H1 (cell line): ENCODE data around the gene PANX1. TPM values are rescaled to one million over a fixed set of nuclear protein-coding genes. Genes with fewer than 3 reads are reported as not detected.

Experiments used
- CTCF ChIA-PET: fragments of 300-600 bp; sonication (Branson Sonifier 250); formaldehyde crosslinking; loops from one replicate; lab custom pipeline; 2021; ENCODE audit not compliant: partially characterized antibody; lab: Charles Lee
- POLR2A ChIA-PET: fragments of 300-600 bp; sonication (Branson Sonifier 250); formaldehyde crosslinking; loops from one replicate; lab custom pipeline; 2021; ENCODE audit warnings: inconsistent platforms; ENCODE audit not compliant: partially characterized antibody; lab: Charles Lee
- DNase-seq, 2 experiments: peaks; one replicate each; pipeline versions ENCODE4 v3.0.0 to v3.0.0-alpha.2; 2010 to 2022; ENCODE audit warnings: low spot score in 2 of 2, low read depth in 1 of 2, mixed read lengths in 1 of 2
- FAIRE-seq: peaks from 2 replicates; lab custom pipeline; 2011; peaks lifted over from hg19 to GRCh38; lab: Jason Lieb, UNC
- H2AFZ ChIP-seq: 2 replicates; pipeline ENCODE4 v1.8.1; 2012; ENCODE audit warnings: low read length, inconsistent platforms
- H2AK5ac ChIP-seq: 2 replicates; pipeline ENCODE4 v1.6.1; 2013; ENCODE audit warnings: low read depth, low read length
- H2BK120ac ChIP-seq: replicated peaks from 2 replicates; pipeline ENCODE3; 2013; ENCODE audit warnings: low read depth, low read length, inconsistent platforms
- H2BK12ac ChIP-seq: 2 replicates; pipeline ENCODE4 v1.6.1; 2013; ENCODE audit warnings: low read depth, low read length
- H2BK15ac ChIP-seq: 2 replicates; pipeline ENCODE4 v1.6.1; 2013; ENCODE audit warnings: low read length
- H2BK20ac ChIP-seq: 2 replicates; pipeline ENCODE4 v1.6.1; 2013; ENCODE audit warnings: low read length
- H2BK5ac ChIP-seq: 2 replicates; pipeline ENCODE4 v1.6.1; 2013; ENCODE audit warnings: low read depth, low read length
- H3K14ac ChIP-seq: 2 replicates; pipeline ENCODE4 v1.6.1; 2013; ENCODE audit warnings: inconsistent platforms; ENCODE audit not compliant: insufficient read length
- H3K18ac ChIP-seq: 2 replicates; pipeline ENCODE4 v1.6.1; 2013; ENCODE audit warnings: low read length; ENCODE audit errors: extremely low read depth
- H3K23ac ChIP-seq: 2 replicates; pipeline ENCODE4 v1.6.1; 2013; ENCODE audit warnings: inconsistent platforms; ENCODE audit not compliant: insufficient read length
- H3K23me2 ChIP-seq: 2 replicates; pipeline ENCODE4 v1.6.1; 2013; ENCODE audit warnings: low read depth, low read length
- H3K27ac ChIP-seq: 2 replicates; pipeline ENCODE4 v1.6.1; 2011; ENCODE audit warnings: low read depth, low read length, inconsistent platforms
- H3K27me3 ChIP-seq, 4 experiments: replicated peaks in 1 of 4; 1 replicate in 1 of 4; 2 replicates in 3 of 4; pipeline versions ENCODE4 v1.6.1 to v1.8.1; 2011 to 2013; ENCODE audit warnings: low read length in 3 of 4, mild to moderate bottlenecking in 3 of 4, inconsistent platforms in 2 of 4, mixed read lengths in 2 of 4, moderate library complexity in 1 of 4; ENCODE audit not compliant: control insufficient read depth in 3 of 4, insufficient read depth in 3 of 4; ENCODE audit errors: extremely low read depth in 1 of 4
- H3K36me3 ChIP-seq, 4 experiments: 2 replicates each; pipeline versions ENCODE4 v1.6.1 to v1.8.1; 2011 to 2013; ENCODE audit warnings: mild to moderate bottlenecking in 4 of 4, low read length in 3 of 4, moderate library complexity in 2 of 4, control low read depth in 1 of 4, inconsistent platforms in 1 of 4; ENCODE audit not compliant: insufficient read depth in 4 of 4, control insufficient read depth in 2 of 4
- H3K4ac ChIP-seq: replicated peaks from 2 replicates; pipeline ENCODE3; 2013; ENCODE audit warnings: low read length, low read depth, mixed read lengths, inconsistent platforms; ENCODE audit not compliant: insufficient read length
- H3K4me1 ChIP-seq, 4 experiments: replicated peaks in 1 of 4; 1 replicate in 1 of 4; 2 replicates in 3 of 4; pipeline versions ENCODE4 v1.6.1 to v1.8.1; 2011 to 2013; ENCODE audit warnings: low read length in 3 of 4, inconsistent platforms in 2 of 4, mixed read lengths in 1 of 4; ENCODE audit not compliant: insufficient read depth in 4 of 4, control insufficient read depth in 3 of 4
- H3K4me2 ChIP-seq, 2 experiments: 2 replicates each; pipeline versions ENCODE4 v1.6.1 to v1.8.1; 2011 to 2013; ENCODE audit warnings: low read depth in 2 of 2, low read length in 2 of 2, control low read depth in 1 of 2, inconsistent platforms in 1 of 2, mild to moderate bottlenecking in 1 of 2; ENCODE audit not compliant: insufficient read depth in 1 of 2
- H3K4me3 ChIP-seq, 4 experiments: fragments of 200-600, 300-600 bp in 1 of 4; sonication (generic), shearing (Covaris generic), sonication (Bioruptor Twin) in 1 of 4; 2 replicates each; pipeline versions ENCODE4 v1.5.1 to v1.8.1; 2011 to 2016; ENCODE audit warnings: low read length in 4 of 4, low read depth in 3 of 4, control low read depth in 2 of 4, inconsistent platforms in 2 of 4, mild to moderate bottlenecking in 2 of 4, mixed read lengths in 1 of 4, moderate library complexity in 1 of 4; ENCODE audit not compliant: insufficient read depth in 2 of 4; ENCODE audit errors: extremely low read depth in 1 of 4
- H3K56ac ChIP-seq: replicated peaks from 2 replicates; pipeline ENCODE3; 2013; ENCODE audit warnings: low read depth, mild to moderate bottlenecking, mixed read lengths, low read length, inconsistent platforms; ENCODE audit not compliant: insufficient read length
- H3K79me1 ChIP-seq: 2 replicates; pipeline ENCODE4 v1.6.1; 2013; ENCODE audit warnings: low read depth, low read length, control low read depth
- H3K79me2 ChIP-seq, 2 experiments: 2 replicates each; pipeline versions ENCODE4 v1.6.1 to v1.8.1; 2012 to 2013; ENCODE audit warnings: low read length in 2 of 2, mild to moderate bottlenecking in 2 of 2, inconsistent platforms in 1 of 2; ENCODE audit not compliant: insufficient read depth in 2 of 2, control insufficient read depth in 1 of 2
- H3K9ac ChIP-seq, 4 experiments: replicated peaks in 1 of 4; 1 replicate in 1 of 4; 2 replicates in 3 of 4; pipeline versions ENCODE4 v1.6.1 to v1.8.1; 2011 to 2013; ENCODE audit warnings: low read depth in 3 of 4, low read length in 3 of 4, control low read depth in 2 of 4, mild to moderate bottlenecking in 2 of 4, moderate library complexity in 2 of 4, inconsistent platforms in 1 of 4; ENCODE audit errors: extremely low read depth in 1 of 4
- H3K9me3 ChIP-seq, 2 experiments: 2 replicates each; pipeline versions ENCODE4 v1.6.1 to v1.8.1; 2012 to 2013; ENCODE audit warnings: mild to moderate bottlenecking in 2 of 2, moderate library complexity in 2 of 2, control low read depth in 1 of 2, inconsistent platforms in 1 of 2, low read depth in 1 of 2, low read length in 1 of 2, mixed read lengths in 1 of 2; ENCODE audit not compliant: insufficient read depth in 2 of 2
- H4K20me1 ChIP-seq, 2 experiments: replicated peaks in 1 of 2; 2 replicates each; pipeline versions ENCODE3 to v1.8.1; 2011 to 2013; ENCODE audit warnings: inconsistent platforms in 2 of 2, low read length in 2 of 2, mild to moderate bottlenecking in 1 of 2; ENCODE audit not compliant: insufficient read depth in 2 of 2, control insufficient read depth in 1 of 2
- H4K5ac ChIP-seq: 2 replicates; pipeline ENCODE4 v1.6.1; 2013; ENCODE audit warnings: low read length, low read depth, mixed read lengths, inconsistent platforms; ENCODE audit not compliant: insufficient read length
- H4K8ac ChIP-seq: 2 replicates; pipeline ENCODE4 v1.8.0; 2013; ENCODE audit warnings: mild to moderate bottlenecking, moderate library complexity, low read length, inconsistent platforms; ENCODE audit not compliant: insufficient read depth; ENCODE audit errors: extremely low read depth
- H4K91ac ChIP-seq: replicated peaks from 2 replicates; pipeline ENCODE3; 2013; ENCODE audit warnings: low read length, mixed read lengths, inconsistent platforms; ENCODE audit not compliant: insufficient read length
- CEBPB ChIP-seq: IDR thresholded peaks from 2 replicates; pipeline ENCODE4 v1.6.1; 2012; ENCODE audit warnings: low read depth, low read length
- NRF1 ChIP-seq: IDR thresholded peaks from 2 replicates; pipeline ENCODE4 v1.6.1; 2011; ENCODE audit warnings: mild to moderate bottlenecking, low read depth, low read length, improper control_type of control experiment
- WGBS, 2 experiments: shearing (Covaris generic) in 1 of 2; methylation state at CpG; one replicate each; pipeline versions ENCODE4 v1.1.6 to v1.1.7; 2013 to 2015; ENCODE audit warnings: low lambda C conversion rate in 2 of 2, mixed read lengths in 2 of 2, inconsistent platforms in 1 of 2, low coverage in 1 of 2, missing lambda C conversion rate in 1 of 2; ENCODE audit not compliant: insufficient replicate concordance in 2 of 2, insufficient coverage in 1 of 2, insufficient read length in 1 of 2; ENCODE audit errors: extremely low coverage in 1 of 2, missing lambda C conversion rate in 1 of 2; 5-methylcytosine and 5-hydroxymethylcytosine counted together
- polyA plus RNA-seq, 7 experiments: library from polyadenylated mRNA; depleted of rRNA in 3 of 7; stranded (reverse) in 5 of 7; unstranded in 2 of 7; fragments of >200 nt in 5 of 7; fragments of 200-250 nt in 2 of 7; gene quantifications; 1 replicate in 5 of 7; 2 replicates in 1 of 7; 4 replicates in 1 of 7; pipeline versions ENCODE4 v1.2.1 to v1.2.3, GENCODE V29; 2011 to 2013; ENCODE audit warnings: missing spikeins in 2 of 7, mixed read lengths in 2 of 7
- total RNA-seq: library from RNA; stranded (reverse); fragmentation: NEBNext Ultra II Directional; extraction: Animal tissue kit (Norgen Biotek cat#: 25700); gene quantifications from 2 replicates; pipeline ENCODE4 v1.2.1, GENCODE V29; 2021

The PANX1 gene
- total and polyA plus RNA-seq, 2 of the 8 experiments (the other 6 are each of a cell fraction or from before 2014, with no cell fraction given), result 15.9 to 35.2 TPM

DNA sequence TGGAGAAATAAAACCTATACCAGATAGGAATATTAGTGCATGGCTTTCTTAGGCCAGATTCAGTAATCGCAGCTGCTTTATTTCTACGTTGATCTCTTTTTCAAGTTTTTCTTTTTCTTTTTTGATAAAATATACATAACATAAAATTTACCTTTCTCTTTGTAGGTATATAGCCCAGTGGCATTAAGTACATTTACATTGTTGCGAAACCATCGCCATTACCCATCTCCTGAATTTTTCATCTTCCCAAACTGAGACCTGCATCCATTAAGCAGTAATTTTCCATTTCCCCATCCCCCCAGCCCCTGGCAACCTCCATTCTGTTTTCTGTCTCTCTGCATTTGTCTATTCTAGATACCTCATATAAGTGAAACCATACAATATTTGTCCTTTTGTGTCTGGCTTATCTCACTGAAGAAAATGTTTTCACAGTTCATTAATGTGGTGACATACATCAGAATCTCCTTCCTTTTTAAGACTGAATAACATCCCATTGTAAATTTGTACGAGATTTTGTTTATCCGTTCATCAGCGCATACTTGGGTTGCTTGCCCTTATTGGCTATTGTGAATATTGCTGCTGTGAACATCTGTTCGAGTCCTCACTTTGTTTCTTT lies 41.4 kb downstream of the PANX1 start:
- WGBS, 2 experiments, result 85% methylated on average over 8 of the region's 8 CpGs; no CpG with 5 or more reads in 1 of the 2 experiments
- TF ChIP-seq NRF1, result no peak
- peak; percentile 66; the same call in 1 of the 2 replicates for TF ChIP-seq CEBPB
- TF ChIP-seq, all 59 proteins: peak for 1
- no peak overlapping the region for H2BK12ac ChIP-seq

More for the DNA sequence above, 41.4 kb downstream of the PANX1 start:
- H3K79me2 ChIP-seq, result peaks cover 21 to 97% of the 10 kb centered on the region in 2 experiments
- ChIA-PET POLR2A (interaction anchor here (1.2 kb wide), 1 partner anchor 40 kb away, joined by 4 read pairs; no protein-coding TSS in a partner anchor), CTCF (interaction anchor here (0.7 to 10.2 kb wide), 9 partner anchors 8 to 329 kb away, joined by 3 to 127 read pairs (median 13); no protein-coding TSS in a partner anchor)
- H3K4ac ChIP-seq, result no peak overlapping the region
- H3K4me3 ChIP-seq, result no peak overlapping the region
- H2AFZ ChIP-seq, result no peak overlapping the region
- FAIRE-seq, result no peak
- H3K4me2 ChIP-seq, result no peak overlapping the region
- H3K79me1 ChIP-seq, result peaks cover 36% of the 10 kb centered on the region
- H2BK15ac ChIP-seq, result no peak overlapping the region
- H3K18ac ChIP-seq, result no peak overlapping the region
- no peak overlapping the region for H3K23ac ChIP-seq
- H3K23me2 ChIP-seq, result no peaks in the 10 kb centered on the region
- no peak overlapping the region for H2BK5ac ChIP-seq
- peaks cover 3 to 16% (median 5%) of the 10 kb centered on the region in 4 experiments; a peak in 4 of 7 replicates for H3K4me1 ChIP-seq
- no peaks in the 10 kb centered on the region for H3K27me3 ChIP-seq
- no peak overlapping the region for H2AK5ac ChIP-seq
- peaks cover 0 to 5% (median 2%) of the 10 kb centered on the region in 4 experiments; a peak in 3 of 8 replicates for H3K36me3 ChIP-seq
- no peak for DNase-seq
- no peak overlapping the region for H2BK20ac ChIP-seq
- H3K9me3 ChIP-seq, result no peaks in the 10 kb centered on the region
- no peak overlapping the region for H3K27ac ChIP-seq
- H3K14ac ChIP-seq, result no peak overlapping the region
- no peak overlapping the region for H2BK120ac ChIP-seq
- no peak overlapping the region for H4K8ac ChIP-seq
- no peak overlapping the region for H4K5ac ChIP-seq
- H3K9ac ChIP-seq, result no peak overlapping the region
- H4K91ac ChIP-seq, result no peak overlapping the region
- peaks cover 24 to 32% of the 10 kb centered on the region in 2 experiments for H4K20me1 ChIP-seq
- H3K56ac ChIP-seq, result no peak overlapping the region
